ENCODE measurements around the gene PLAAT3.
"Not testable (repeated sequence)": the region's sequence is repeated elsewhere in the genome, so short reads cannot be mapped to it uniquely, and the experiment has no call there.

The PLAAT3 gene

GRCh38 chr11:63535734-63536133 is 78.5 kb downstream of the PLAAT3 start:
- no peak for DNase-seq

GRCh38 chr11:63534895-63535461 is 79.3 kb downstream of the PLAAT3 start:
- no peak for DNase-seq

- no peak for DNase-seq
These were observed 80.2 kb downstream of the PLAAT3 start for GRCh38 chr11:63534076-63534475.

- DNase-seq = no peak
These were observed 81.3 kb downstream of the PLAAT3 start for GRCh38 chr11:63532799-63533475.

- no peak for DNase-seq
These were observed 82.1 kb downstream of the PLAAT3 start for GRCh38 chr11:63532117-63532516.

GRCh38 chr11:63531074-63531792 is 83.0 kb downstream of the PLAAT3 start:
- DNase-seq = not testable (repeated sequence)

GRCh38 chr11:63530021-63530420 is 84.2 kb downstream of the PLAAT3 start:
- DNase-seq = no peak

GRCh38 chr11:63529373-63529772 is 84.9 kb downstream of the PLAAT3 start:
- not testable (repeated sequence) for DNase-seq

- DNase-seq = not testable (repeated sequence)
These were observed 85.4 kb downstream of the PLAAT3 start for GRCh38 chr11:63528729-63529278.

- DNase-seq = not testable (repeated sequence)
These were observed 86.1 kb downstream of the PLAAT3 start for GRCh38 chr11:63528156-63528555.

- DNase-seq = no peak
These were observed 86.6 kb downstream of the PLAAT3 start for GRCh38 chr11:63527667-63528066.
